Endothelial cell of umbilical vein (primary cell): Measurements from ENCODE around the gene CCK. TPM values are rescaled to one million over a fixed set of nuclear protein-coding genes. Genes with fewer than 3 reads are reported as not detected.

Source experiments
- BruUV-seq: library from RNA; stranded (reverse); fragments of 400-500 nt; replicated peaks from 2 replicates; lab custom pipeline; 2021; lab: Mats Ljungman, UMichigan
- CTCF ChIA-PET: fragments of 300-600, 350-600 bp; sonication (Branson Sonifier 250); formaldehyde crosslinking; loops from one replicate; lab custom pipeline; 2021; ENCODE audit warnings: antibody characterized with exemption, inconsistent platforms; lab: Charles Lee
- POLR2A ChIA-PET: fragments of 300-600, 350-600 bp; sonication (Branson Sonifier 250); formaldehyde crosslinking; loops from one replicate; lab custom pipeline; 2021; ENCODE audit warnings: antibody characterized with exemption, inconsistent platforms; lab: Charles Lee
- DNase-seq: peaks from one replicate; pipeline ENCODE4 v3.0.0-alpha.2; 2011; ENCODE audit warnings: low read depth, low spot score
- FAIRE-seq: peaks from 2 replicates; lab custom pipeline; 2011; peaks lifted over from hg19 to GRCh38; lab: Jason Lieb, UNC
- H2AFZ ChIP-seq: 2 replicates; pipeline ENCODE4 v1.6.0; 2012; ENCODE audit warnings: low read depth, low read length, control low read depth, inconsistent platforms
- H3K27ac ChIP-seq: 2 replicates; pipeline ENCODE4 v1.5.1; 2011; ENCODE audit warnings: low read depth, mild to moderate bottlenecking, control low read depth, low read length, moderate library complexity; ENCODE audit not compliant: insufficient read depth
- H3K27me3 ChIP-seq, 2 experiments: 2 replicates each; pipeline versions ENCODE4 v1.6.0 to v1.6.1; 2011; ENCODE audit warnings: low read length in 2 of 2, mixed read lengths in 1 of 2; ENCODE audit not compliant: control insufficient read depth in 2 of 2, insufficient read depth in 2 of 2
- H3K36me3 ChIP-seq, 2 experiments: 2 replicates in 1 of 2; 3 replicates in 1 of 2; pipeline ENCODE4 v1.5.1; 2011; ENCODE audit warnings: low read length in 2 of 2, mild to moderate bottlenecking in 1 of 2, moderate library complexity in 1 of 2; ENCODE audit not compliant: control insufficient read depth in 2 of 2, insufficient read depth in 2 of 2; ENCODE audit errors: extremely low read depth in 1 of 2
- H3K4me1 ChIP-seq: 3 replicates; pipeline ENCODE4 v1.5.1; 2011; ENCODE audit warnings: mild to moderate bottlenecking, low read length; ENCODE audit not compliant: control insufficient read depth, insufficient read depth; ENCODE audit errors: extremely low read depth
- H3K4me2 ChIP-seq: 2 replicates; pipeline ENCODE4 v1.6.1; 2011; ENCODE audit warnings: low read length, control low read depth, mixed read lengths; ENCODE audit not compliant: insufficient read depth
- H3K4me3 ChIP-seq, 3 experiments: fragments of 200-600 bp in 1 of 3; sonication (generic), shearing (Covaris generic) in 1 of 3; replicated peaks in 1 of 3; 2 replicates each; pipeline ENCODE4 v1.5.1; 2011 to 2016; ENCODE audit warnings: control low read depth in 3 of 3, low read length in 3 of 3, mild to moderate bottlenecking in 2 of 3, inconsistent platforms in 1 of 3, low read depth in 1 of 3, moderate library complexity in 1 of 3; ENCODE audit not compliant: insufficient read depth in 1 of 3
- H3K79me2 ChIP-seq: 2 replicates; pipeline ENCODE4 v1.6.0; 2012; ENCODE audit warnings: low read length, inconsistent platforms; ENCODE audit not compliant: control insufficient read depth, insufficient read depth
- H3K9ac ChIP-seq: replicated peaks from 2 replicates; pipeline ENCODE3; 2011; ENCODE audit warnings: low read length, control low read depth; ENCODE audit not compliant: insufficient read depth; ENCODE audit errors: extremely low read depth
- H3K9me1 ChIP-seq: replicated peaks from 3 replicates; pipeline ENCODE4 v1.6.0; 2011; ENCODE audit warnings: mild to moderate bottlenecking, low read length; ENCODE audit not compliant: control insufficient read depth, insufficient read depth; ENCODE audit errors: extremely low read depth
- H3K9me3 ChIP-seq: replicated peaks from 2 replicates; pipeline ENCODE4 v1.5.1; 2012; ENCODE audit warnings: low read length, inconsistent platforms; ENCODE audit not compliant: control insufficient read depth, insufficient read depth
- H4K20me1 ChIP-seq: replicated peaks from 2 replicates; pipeline ENCODE3; 2011; ENCODE audit warnings: mild to moderate bottlenecking, low read length; ENCODE audit not compliant: control insufficient read depth, insufficient read depth; ENCODE audit errors: extremely low read depth
- CTCF ChIP-seq, 2 donors: IDR thresholded peaks; 1 replicate in 1 of 2; 2 replicates in 1 of 2; pipeline ENCODE4 v1.5.1; 2011; ENCODE audit warnings: low read length in 2 of 2, mild to moderate bottlenecking in 2 of 2, moderate library complexity in 2 of 2, control low read depth in 1 of 2, inconsistent platforms in 1 of 2, low read depth in 1 of 2; ENCODE audit not compliant: insufficient read depth in 1 of 2; ENCODE audit errors: extremely low read depth in 1 of 2
- FOS ChIP-seq: IDR thresholded peaks from 2 replicates; pipeline ENCODE4 v1.6.1; 2011; ENCODE audit warnings: mild to moderate bottlenecking, low read length, moderate library complexity, borderline replicate concordance; ENCODE audit not compliant: insufficient read depth
- GATA2 ChIP-seq: IDR thresholded peaks from 2 replicates; pipeline ENCODE4 v1.7.0; 2011; ENCODE audit warnings: low read depth, mild to moderate bottlenecking, moderate library complexity, mixed read lengths, low read length; ENCODE audit not compliant: insufficient read length, insufficient read depth
- JUN ChIP-seq: IDR thresholded peaks from 2 replicates; pipeline ENCODE4 v1.6.1; 2011; ENCODE audit warnings: borderline replicate concordance, low read depth; ENCODE audit not compliant: insufficient read length, insufficient read depth
- MAX ChIP-seq: IDR thresholded peaks from 2 replicates; pipeline ENCODE4 v1.6.1; 2011; ENCODE audit not compliant: insufficient read depth, insufficient read length
- MYC ChIP-seq: IDR thresholded peaks from one replicate; pipeline ENCODE4 v1.6.1; 2011; ENCODE audit warnings: mild to moderate bottlenecking, low read depth, low read length
- POLR2A ChIP-seq: IDR thresholded peaks from 2 replicates; pipeline ENCODE4 v1.6.1; 2012; ENCODE audit warnings: low read depth, mild to moderate bottlenecking, control low read depth, low read length
- POLR2AphosphoS5 ChIP-seq: IDR thresholded peaks from 2 replicates; pipeline ENCODE4 v1.6.1; 2012; ENCODE audit warnings: low read depth, mild to moderate bottlenecking, control low read depth, low read length, moderate library complexity; ENCODE audit not compliant: insufficient read depth
- dilution Hi-C: fragments of 300-500 bp; cut with MboI; formaldehyde crosslinking; loops from one replicate; pipeline ENCODE4 v1.15.0; 2019; ENCODE audit warnings: low sequenced_read_pairs; ENCODE audit not compliant: extremely low pct_ligation_motif_present
- intact Hi-C: fragments of 100-400 bp; cut with micrococcal nuclease; formaldehyde crosslinking; loops from one replicate; pipeline ENCODE4 v1.10.0; 2022
- polyA plus RNA-seq, 4 experiments: library from polyadenylated mRNA; depleted of rRNA in 3 of 4; stranded (reverse) in 3 of 4; unstranded in 1 of 4; fragments of >200 nt; gene quantifications; 2 replicates each; pipeline versions ENCODE4 v1.2.1 to v1.2.3, GENCODE V29; 2011 to 2012; ENCODE audit warnings: missing spikeins in 1 of 4
- total RNA-seq: library from RNA; stranded (reverse); gene quantifications from 2 replicates; pipeline ENCODE4 v1.2.3, GENCODE V29; 2021

CCK gene
- total and polyA plus RNA-seq, 2 donors (not counting 3 experiments of a cell fraction or from before 2014, with no cell fraction given), result not detected

DNA sequence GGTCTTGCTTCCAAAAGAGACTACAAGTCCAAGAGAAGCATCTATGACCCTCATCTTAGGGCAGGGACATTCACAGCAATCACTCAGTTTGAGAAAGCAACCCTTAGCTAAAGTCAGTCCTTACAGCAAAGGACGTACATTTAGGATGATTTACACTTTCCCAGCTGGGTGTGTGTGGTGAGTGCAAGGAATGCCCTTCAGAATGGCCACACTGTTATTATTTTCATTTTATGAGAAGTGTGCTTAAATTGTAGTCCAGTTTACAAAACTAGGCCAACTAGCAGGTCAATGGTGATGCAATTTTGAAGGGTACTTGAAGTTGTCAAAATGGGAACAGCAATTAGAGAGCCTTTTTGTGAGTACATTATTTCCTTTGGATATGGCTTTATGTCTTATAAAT is 26.0 kb upstream of the CCK start:
- Histone ChIP-seq H3K9me1 (no peaks in the 10 kb centered on the region), H3K4me3 (no peak overlapping the region), H4K20me1 (no peaks in the 10 kb centered on the region), H2AFZ (no peak overlapping the region), H3K4me1 (no peaks in the 10 kb centered on the region), H3K27ac (no peak overlapping the region), H3K4me2 (no peak overlapping the region), H3K9me3 (no peaks in the 10 kb centered on the region), H3K36me3 (no peaks in the 10 kb centered on the region), H3K9ac (no peak overlapping the region), H3K79me2 (no peaks in the 10 kb centered on the region), H3K27me3 (peaks cover 0 to 4% of the 10 kb centered on the region in 2 experiments)
- CTCF ChIA-PET, result no interaction called here
- TF ChIP-seq MAX, result no peak
- dilution Hi-C loops, result no loop called here
- BruUV-seq, result no TSS peak
- POLR2A ChIA-PET, result no interaction called here
- DNase-seq (no peak), FAIRE-seq (no peak)
- intact Hi-C loops, result no loop called here

DNA sequence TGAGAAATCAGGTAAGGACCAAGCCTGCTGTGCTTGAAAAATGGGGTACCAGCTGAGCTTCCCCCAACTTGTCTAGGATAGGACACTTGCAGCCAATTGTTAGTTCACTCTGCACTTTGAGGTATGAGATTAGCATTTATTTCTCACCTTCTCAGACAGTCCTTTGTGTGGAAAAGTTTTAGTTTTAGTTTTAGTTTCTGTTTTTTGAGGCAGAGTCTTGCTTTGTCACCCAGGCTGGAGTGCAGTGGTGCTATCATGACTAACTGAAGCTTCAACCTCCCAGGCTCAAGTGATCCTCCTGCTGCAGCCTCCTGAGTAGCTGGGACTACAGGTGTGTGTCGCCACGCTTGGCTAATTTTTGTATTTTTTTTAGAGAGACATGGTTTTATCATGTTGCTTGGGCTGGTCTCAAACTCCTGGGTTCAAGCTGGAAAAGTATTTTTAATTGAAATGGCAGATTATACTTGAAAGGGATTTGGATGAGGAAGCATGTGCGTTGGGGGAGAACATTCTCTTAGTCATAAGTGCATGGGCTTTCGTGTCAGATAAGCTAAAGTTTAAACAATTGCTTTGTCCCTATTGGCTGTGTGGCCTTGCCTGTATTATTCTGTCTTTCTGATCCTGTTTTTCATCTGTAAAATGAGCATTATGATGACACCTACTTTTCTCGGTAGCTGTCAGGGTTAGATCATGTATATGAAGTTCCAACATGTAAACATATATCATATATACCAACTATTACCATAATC is 25.2 kb upstream of the CCK start:
- no peak for TF ChIP-seq CTCF (IDR thresholded peaks at IDR 0.05; ENCODE audit: extremely low read depth in 1 of 2, insufficient read depth in 1 of 2, low read depth in 1 of 2, low read length in 2 of 2)
- no peak for TF ChIP-seq JUN
- TF ChIP-seq POLR2AphosphoS5, result no peak
- TF ChIP-seq FOS, result no peak
- TF ChIP-seq POLR2A, result no peak
- no peak for TF ChIP-seq MYC
- no peak for TF ChIP-seq GATA2
- no peak for TF ChIP-seq MAX
- ChIA-PET POLR2A (no interaction called here), CTCF (no interaction called here)
- Histone ChIP-seq H3K9ac (no peak overlapping the region), H4K20me1 (no peaks in the 10 kb centered on the region), H3K36me3 (no peaks in the 10 kb centered on the region), H3K79me2 (no peaks in the 10 kb centered on the region), H3K9me1 (no peaks in the 10 kb centered on the region), H3K27me3 (peaks cover 0 to 4% of the 10 kb centered on the region in 2 experiments), H2AFZ (no peak overlapping the region), H3K4me3 (no peak overlapping the region), H3K27ac (no peak overlapping the region), H3K4me2 (no peak overlapping the region), H3K4me1 (no peaks in the 10 kb centered on the region), H3K9me3 (no peaks in the 10 kb centered on the region)
- FAIRE-seq (no peak), DNase-seq (no peak)
- dilution Hi-C loops (no loop called here), intact Hi-C loops (no loop called here)
- BruUV-seq, result no TSS peak
